HEK293T (cell line): Measurements from ENCODE around the gene PLA2G1B.

ENCODE experiments used
- CTCF ChIA-PET: fragments of 350-600 bp; formaldehyde crosslinking; extraction: SDS; loops from one replicate; lab custom pipeline; 2021; ENCODE audit warnings: antibody characterized with exemption, inconsistent platforms; lab: Yijun Ruan, JAX
- POLR2A ChIA-PET: fragments of 350-600 bp; formaldehyde crosslinking; extraction: SDS; loops from one replicate; lab custom pipeline; 2020; ENCODE audit warnings: antibody characterized with exemption, inconsistent platforms; lab: Yijun Ruan, JAX
- DNase-seq: peaks from one replicate; pipeline ENCODE4 v3.0.0; 2012; ENCODE audit warnings: mixed read lengths; ENCODE audit errors: extremely low spot score
- ARNT ChIP-seq: fragments of 450-650 bp; IDR thresholded peaks from 2 replicates; pipeline ENCODE4 v1.6.1; 2017; ENCODE audit warnings: mild to moderate bottlenecking
- CTBP1 ChIP-seq: fragments of 450-650 bp; IDR thresholded peaks from 2 replicates; pipeline ENCODE4 v1.6.1; 2016; ENCODE audit warnings: borderline replicate concordance
- FOXA1 ChIP-seq: fragments of 450-650 bp; IDR thresholded peaks from 2 replicates; pipeline ENCODE4 v1.6.1; 2016; ENCODE audit warnings: mild to moderate bottlenecking
- L3MBTL2 ChIP-seq: fragments of 450-650 bp; conservative IDR thresholded peaks from 2 replicates; pipeline ENCODE4 v1.6.1; 2016; ENCODE audit warnings: mild to moderate bottlenecking
- SP1 ChIP-seq: fragments of 450-650 bp; IDR thresholded peaks from 2 replicates; pipeline ENCODE4 v1.6.1; 2017
- SUZ12 ChIP-seq: fragments of 450-650 bp; IDR thresholded peaks from 2 replicates; pipeline ENCODE4 v1.6.1; 2016; ENCODE audit warnings: mild to moderate bottlenecking
- TARDBP ChIP-seq: fragments of 450-650 bp; IDR thresholded peaks from 2 replicates; pipeline ENCODE4 v1.6.1; 2016
- ZNF384 ChIP-seq: fragments of 450-650 bp; IDR thresholded peaks from 2 replicates; pipeline ENCODE4 v1.6.1; 2016
- TF ChIP-seq, protein P1 (sequence below): fragments of 450-650 bp; IDR thresholded peaks from 2 replicates; pipeline ENCODE4 v1.6.1; 2016

Gene PLA2G1B

DNA sequence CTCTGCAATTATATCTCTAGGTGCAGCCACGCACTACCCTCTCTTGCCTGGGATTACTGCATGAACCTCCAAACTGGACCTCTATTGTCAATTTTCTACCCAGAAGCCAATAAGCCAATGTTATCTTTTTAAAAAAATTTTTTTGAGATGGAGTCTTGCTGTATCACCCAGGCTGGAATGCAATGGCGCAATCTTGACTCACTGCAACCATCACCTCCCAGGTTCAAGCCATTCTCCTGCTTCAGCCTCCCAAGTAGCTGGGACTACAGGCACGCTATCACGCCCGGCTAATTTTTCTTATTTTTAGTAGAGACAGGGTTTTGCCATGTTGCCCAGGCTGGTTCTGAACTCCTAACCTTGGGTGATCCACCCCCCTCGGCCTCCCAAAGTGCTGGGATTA lies 50.8 kb downstream of the PLA2G1B start:
- POLR2A ChIA-PET = no interaction called here
- CTCF ChIA-PET = no interaction called here

More for the DNA sequence above, 50.8 kb downstream of the PLA2G1B start:
- DNase-seq = no peak
- TF ChIP-seq CTBP1 (no peak), ZNF384 (no peak), L3MBTL2 (no peak), SUZ12 (no peak), SP1 (no peak), FOXA1 (no peak), TARDBP (no peak), ARNT (no peak)
- TF ChIP-seq, protein P1, sequence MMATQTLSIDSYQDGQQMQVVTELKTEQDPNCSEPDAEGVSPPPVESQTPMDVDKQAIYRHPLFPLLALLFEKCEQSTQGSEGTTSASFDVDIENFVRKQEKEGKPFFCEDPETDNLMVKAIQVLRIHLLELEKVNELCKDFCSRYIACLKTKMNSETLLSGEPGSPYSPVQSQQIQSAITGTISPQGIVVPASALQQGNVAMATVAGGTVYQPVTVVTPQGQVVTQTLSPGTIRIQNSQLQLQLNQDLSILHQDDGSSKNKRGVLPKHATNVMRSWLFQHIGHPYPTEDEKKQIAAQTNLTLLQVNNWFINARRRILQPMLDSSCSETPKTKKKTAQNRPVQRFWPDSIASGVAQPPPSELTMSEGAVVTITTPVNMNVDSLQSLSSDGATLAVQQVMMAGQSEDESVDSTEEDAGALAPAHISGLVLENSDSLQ = no peak
